ENCODE measurements around the gene TTC12.

TTC12 gene

DNA sequence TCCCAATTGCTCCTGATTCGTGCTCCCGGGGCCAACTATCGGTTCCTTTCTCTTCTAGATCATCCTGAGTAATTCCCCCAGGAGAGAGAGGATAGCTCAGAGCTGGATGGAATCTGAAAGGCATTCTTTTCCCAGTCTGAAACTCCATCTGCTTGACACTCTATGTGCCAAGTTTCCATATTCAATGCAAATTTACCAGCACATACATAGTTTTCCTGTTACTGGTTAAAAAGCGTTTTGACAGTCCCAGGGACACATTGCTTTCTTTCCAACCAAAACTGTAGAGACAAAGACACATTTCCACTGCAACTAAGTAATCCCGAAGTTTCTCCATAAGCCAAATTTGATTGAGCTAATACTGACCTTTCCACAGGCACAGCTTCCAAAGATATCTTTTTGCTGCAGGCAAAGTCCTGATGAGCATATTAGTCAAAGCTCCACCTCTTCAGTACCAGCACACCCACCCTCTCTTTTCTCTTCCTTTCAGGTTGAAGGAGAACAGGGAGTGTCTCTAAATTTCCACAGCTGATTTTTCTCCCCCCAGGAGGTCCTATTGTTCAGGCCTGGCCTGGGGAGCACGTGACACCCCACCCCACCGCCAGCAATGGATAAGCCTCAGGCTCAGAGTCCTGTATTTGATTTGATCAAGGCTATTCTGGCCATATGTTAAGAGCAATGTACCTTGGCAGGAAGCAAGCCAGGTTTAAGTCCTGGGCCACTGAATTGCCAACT, 63.5 kb downstream of the TTC12 start:
- DNase-seq = no peak

DNA sequence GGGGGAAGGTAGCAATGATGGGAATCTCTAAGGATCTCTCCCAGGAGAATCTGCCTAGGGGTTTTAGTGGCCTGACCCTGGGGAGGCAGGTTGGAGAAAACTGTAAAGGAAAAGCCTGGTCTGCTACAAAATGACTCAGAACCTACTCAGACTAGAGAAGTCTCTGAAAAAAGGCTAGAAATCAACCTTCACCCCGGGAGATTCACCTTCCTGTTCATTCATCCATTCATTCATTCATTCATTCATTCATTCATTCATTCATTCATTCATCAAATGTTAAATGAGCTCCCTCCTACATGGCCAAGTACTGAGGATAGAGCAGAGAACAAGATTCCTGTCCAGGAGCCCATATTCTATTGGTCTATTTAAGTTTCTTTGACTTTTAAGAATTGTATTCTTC, 64.3 kb downstream of the TTC12 start:
- no peak for DNase-seq

DNA sequence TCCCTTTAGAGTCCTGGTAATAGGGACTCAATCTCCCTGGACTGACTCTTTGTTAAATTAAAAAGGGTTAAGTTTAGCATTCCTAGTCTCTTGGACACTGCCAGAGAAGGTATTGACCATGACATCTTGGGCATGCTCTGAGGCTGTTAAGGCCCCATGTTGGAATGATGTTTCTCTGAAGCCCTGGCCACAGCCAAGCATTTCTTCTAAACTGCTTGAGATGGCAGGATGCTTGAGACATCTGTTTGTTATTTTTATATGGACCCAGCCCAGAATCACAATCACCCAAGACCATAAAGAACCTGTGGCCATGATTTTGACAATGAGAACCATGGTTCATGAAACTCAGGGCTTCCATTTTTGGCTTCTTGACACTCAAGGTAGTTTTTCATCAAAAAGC, 67.7 kb downstream of the TTC12 start:
- DNase-seq = no peak

DNA sequence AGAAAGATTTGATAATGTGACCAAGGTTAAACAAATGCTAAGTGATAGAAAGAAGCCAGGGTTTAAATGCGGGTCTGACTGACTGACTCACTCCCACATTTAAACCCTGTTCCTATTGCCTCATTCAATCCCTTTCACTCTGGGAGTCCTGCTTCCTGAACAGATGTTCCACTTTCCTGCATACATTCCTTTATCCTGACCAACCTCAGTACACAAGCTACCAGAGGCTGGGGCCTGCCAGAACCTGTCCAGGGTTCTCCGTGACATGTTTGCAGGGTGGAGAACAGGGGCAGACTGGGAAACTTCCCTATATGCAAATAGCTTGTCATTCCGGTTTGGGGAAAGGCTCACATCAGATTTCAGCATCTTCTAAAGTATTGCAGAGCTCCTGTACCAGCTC, 70.2 kb downstream of the TTC12 start:
- DNase-seq = no peak

DNA sequence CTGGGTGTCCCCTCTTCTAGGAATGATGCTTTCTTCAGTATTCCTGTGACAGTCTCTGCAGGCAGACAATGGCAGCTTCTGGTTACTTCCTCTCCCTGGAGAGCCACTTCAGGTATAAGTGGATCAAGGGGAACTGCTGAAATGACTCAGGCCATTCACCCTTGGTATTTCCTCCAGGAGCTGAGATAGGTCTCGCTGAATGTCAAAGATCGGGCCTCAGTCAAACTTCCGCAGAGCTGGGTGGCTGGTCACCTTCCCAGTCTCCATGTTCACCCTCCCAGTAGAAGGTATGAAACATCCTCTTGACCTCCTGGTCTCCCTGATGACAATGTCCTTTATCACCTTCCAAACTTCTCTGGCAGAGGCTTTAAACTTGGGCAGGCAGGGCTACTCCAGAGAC, 71.4 kb downstream of the TTC12 start:
- no peak for DNase-seq

DNA sequence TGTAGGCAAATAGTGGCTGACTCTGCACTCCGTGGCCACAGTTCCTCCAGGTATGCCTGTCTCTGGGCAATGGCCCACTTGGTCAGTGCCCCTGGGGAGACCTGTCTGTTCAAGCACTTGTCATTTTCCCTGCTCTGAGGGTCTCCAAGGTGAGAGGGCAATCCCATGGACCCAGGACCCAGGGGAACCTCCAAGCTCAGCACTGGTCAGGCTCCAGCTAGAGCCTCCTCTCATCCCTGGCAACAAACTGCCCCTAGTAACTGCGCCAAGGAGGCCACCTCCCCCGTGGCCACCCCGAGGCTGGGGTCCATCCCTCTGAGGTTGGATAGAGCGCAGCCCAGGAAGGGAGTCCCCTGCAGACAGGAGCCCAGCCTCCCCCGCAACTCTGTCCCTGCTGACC, 72.5 kb downstream of the TTC12 start:
- no peak for DNase-seq

DNA sequence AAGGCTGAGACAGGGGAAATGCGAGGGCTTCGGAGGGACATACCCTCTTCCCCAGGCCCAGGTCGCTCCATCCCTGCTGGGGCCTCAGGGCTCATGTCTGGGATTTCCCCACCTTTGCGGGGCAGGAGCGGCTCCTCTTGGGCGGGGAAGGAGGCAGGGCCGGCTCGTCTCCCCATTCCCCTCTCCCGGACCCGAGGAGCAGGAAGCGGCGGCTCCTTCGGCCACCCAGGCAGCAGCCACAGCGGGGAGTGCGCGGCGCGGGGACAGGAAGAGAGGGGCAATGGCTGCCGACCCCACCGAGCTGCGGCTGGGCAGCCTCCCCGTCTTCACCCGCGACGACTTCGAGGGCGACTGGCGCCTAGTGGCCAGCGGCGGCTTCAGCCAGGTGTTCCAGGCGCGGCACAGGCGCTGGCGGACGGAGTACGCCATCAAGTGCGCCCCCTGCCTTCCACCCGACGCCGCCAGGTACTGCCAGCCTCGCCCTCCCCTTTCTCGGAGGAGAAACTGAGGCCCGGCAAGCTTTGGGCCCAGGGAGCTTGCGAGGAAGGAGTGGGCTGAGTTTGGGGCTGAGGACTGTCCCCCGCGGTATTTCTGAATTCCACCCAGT, 73.3 kb downstream of the TTC12 start, which contains the start of gene ANKK1:
Gene ANKK1 (plus strand): TSS at position 175 of the 607 bp plus-strand sequence. CDS start 106 bp downstream, at position 281.
- DNase-seq = no peak

DNA sequence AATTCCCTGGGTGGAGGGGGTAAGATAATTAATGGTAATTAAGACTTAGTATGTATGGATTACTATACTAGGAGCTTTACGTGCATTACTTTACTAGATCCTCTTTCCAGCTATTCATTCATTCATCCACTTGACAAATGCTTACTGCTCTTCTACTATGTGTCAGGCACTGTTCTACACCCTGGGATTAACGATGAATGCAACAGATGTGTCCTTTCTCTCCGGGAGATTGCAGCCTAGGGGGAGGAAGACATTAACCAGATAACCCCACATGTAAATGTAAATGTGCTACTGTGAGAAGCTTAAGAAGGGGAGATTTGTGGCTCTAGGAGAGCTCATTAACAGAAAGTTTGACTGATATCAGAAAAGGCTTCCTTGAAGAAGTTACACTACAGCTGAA, 74.9 kb downstream of the TTC12 start:
- no peak for DNase-seq

DNA sequence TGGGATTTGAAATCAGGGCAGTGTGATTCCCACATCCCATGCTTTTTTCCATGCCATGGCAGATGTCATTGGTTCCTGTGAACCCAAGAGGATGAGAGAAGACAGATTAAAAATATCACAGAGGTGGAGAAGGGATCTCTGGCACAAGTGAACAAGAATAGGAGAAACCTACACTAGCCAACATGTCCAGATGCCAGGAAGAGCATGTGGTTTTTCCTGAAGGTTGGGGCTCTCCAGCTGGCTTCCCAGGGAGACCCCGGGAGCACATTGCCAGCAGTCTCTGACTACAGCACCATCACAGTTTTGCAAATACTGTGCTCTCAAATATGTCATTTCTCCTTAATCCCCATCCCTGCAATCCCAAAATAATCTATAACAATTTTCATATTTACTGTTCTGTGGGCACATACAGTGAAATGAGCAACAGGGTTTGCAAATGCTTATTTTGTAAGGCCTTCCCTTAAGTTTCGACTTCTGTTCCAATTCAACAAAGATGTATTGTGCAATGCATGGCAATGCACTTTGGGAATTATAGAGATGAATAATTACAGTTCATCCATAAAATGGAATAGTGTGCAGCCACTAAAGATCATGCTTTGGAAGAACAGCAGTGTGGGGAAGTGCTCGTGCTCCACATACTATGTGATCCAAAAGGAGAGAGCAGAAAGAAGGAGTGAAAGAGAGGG, 78.0 kb downstream of the TTC12 start:
- no peak for DNase-seq

DNA sequence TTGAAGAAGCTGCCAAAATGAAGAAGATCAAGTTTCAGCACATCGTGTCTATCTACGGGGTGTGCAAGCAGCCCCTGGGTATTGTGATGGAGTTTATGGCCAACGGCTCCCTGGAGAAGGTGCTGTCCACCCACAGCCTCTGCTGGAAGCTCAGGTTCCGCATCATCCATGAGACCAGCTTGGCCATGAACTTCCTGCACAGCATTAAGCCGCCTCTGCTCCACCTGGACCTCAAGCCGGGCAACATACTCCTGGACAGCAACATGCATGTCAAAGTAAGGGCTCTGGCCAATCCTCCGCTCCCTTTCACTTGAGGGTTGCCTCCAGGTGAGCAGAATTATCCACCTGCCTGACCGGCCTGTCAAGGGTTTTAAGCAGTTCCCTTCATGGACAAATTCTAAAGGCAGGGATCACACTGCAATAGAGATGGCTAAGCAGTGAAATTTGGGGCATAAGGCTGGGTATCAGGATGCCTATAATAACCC, 79.2 kb downstream of the TTC12 start:
- no peak for DNase-seq

DNA sequence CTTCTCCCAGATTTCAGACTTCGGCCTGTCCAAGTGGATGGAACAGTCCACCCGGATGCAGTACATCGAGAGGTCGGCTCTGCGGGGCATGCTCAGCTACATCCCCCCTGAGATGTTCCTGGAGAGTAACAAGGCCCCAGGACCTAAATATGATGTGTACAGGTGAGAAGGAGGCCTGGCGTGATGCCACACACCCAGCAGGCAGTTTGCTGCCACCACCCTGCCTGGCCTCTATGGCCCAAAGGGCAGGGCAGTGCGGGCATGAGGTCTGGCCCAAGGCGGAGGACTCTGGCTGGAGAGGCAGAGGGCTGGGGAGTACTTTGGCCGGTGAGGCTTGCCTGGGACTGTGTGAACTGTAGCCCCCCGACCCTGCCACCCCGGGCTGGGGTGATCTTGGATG, 80.5 kb downstream of the TTC12 start:
- no peak for DNase-seq

DNA sequence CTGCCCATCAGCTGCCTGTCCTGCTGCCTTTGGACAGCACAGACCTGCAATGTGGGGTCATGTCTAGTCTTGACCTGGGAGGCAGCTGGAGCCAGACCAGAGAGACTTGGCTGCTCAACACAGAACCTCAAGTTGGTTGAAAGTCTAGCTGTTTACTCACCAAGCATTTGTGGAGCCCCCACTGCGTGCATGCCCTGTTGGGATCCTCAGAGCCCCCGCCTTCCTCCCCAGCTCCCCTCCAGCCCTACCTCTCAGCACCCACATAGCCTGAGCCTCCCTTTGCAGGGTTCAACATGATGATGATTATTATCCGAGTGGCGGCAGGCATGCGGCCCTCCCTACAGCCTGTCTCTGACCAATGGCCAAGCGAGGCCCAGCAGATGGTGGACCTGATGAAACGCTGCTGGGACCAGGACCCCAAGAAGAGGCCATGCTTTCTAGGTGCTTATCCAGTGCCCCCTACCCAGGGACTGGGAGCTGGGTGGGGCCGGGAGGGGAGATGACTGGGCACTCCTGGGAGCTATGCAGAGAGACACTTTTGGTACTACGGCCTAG, 81.5 kb downstream of the TTC12 start:
- no peak for DNase-seq

DNA sequence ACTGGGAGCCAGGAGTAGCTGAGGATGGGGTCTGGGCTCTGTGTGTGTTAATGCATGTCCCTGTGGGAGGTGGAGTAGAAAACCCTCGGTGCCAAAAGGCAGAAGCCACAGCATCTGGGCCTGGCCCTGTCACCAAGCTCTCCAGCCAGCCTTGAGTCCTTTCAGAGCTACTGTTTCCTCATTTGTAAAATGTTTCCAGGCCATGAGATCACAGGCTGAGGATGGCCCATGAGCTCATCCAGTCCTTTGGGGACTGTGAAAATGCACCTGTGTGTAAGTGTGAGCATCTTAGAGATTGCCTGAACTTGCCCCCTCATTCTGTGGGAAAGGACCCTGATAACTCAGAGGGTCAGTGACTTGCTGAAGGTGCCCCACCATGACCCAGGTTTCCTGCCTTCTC, 82.3 kb downstream of the TTC12 start:
- no peak for DNase-seq

DNA sequence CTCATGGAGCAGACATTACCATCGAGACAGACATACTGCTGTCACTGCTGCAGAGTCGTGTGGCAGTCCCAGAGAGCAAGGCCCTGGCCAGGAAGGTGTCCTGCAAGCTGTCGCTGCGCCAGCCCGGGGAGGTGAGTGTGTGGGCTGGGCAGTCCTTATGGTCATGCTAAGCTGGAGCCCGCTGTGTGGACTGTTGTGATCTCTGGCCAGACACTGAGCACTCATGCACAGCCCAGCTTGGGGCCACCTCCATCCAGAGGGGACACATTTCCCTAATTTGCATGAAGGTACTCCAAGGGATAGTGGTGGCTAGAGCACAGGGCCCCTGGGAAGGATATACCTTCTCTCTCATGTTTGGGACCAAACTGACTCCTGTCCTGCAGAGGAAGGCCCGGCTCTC, 82.8 kb downstream of the TTC12 start:
- no peak for DNase-seq

DNA sequence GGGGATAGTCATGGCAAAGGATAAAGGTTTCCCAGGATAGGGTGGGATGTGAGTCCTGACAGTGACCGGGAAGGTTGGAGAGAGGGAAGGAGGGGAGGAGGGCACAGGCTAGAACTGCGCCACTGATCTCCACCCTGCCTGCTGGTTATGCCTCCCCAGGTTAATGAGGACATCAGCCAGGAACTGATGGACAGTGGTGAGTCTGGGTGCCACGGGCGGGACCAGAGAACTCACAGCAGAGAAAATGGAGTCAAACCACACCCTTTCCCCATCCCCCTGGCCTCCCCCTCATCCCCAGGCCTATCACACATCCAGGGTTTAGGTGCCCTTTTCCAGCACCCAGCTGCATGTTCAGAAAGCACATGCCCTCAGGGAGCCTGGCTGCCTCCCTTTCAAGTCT, 83.4 kb downstream of the TTC12 start:
- no peak for DNase-seq

DNA sequence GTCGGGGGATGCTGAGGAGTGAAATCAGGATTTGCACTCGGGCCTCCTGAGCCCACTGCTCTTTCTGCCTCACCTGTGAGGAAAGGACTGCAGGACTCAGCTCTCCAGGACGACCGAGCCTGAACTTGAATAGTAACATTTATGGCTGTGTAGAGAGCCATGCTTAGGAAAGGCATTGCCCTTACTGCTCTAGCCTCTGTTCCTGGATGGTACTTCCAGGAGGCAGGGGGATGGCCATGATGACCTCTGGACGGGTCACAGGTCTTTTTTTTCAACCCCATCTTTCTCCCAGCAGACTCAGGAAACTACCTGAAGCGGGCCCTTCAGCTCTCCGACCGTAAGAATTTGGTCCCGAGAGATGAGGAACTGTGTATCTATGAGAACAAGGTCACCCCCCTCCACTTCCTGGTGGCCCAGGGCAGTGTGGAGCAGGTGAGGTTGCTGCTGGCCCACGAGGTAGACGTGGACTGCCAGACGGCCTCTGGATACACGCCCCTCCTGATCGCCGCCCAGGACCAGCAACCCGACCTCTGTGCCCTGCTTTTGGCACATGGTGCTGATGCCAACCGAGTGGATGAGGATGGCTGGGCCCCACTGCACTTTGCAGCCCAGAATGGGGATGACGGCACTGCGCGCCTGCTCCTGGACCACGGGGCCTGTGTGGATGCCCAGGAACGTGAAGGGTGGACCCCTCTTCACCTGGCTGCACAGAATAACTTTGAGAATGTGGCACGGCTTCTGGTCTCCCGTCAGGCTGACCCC, 84.5 kb downstream of the TTC12 start:
- DNase-seq = no peak

DNA sequence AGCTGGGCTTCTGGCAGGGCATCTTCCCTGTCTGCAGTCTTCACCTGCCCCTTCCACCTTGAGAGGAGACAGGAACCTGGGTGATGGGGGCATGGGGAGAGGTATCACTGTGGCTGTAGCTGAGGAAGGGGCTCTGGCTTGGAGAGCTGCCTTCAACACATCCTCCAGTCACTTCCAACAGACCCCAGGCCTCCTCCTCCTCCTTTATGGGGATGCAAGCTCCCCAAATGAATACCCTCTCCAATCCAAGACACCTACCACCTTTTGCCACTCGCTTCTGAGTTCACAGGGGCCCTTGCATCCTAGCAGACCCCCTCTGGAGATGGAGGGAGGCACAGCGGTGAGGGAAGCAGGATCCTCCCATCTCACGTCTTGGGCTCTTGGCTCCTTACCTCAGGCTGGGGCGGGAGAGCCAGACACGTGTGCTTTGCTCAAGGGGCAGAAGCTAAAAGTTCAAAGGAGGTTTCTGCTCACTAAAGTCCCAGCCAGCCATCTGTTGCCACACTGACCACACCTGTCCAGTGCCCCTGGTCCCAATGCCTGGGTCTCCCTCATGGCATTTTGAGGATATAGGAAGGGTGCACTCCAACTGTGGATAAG, 86.3 kb downstream of the TTC12 start:
- no peak for DNase-seq

DNA sequence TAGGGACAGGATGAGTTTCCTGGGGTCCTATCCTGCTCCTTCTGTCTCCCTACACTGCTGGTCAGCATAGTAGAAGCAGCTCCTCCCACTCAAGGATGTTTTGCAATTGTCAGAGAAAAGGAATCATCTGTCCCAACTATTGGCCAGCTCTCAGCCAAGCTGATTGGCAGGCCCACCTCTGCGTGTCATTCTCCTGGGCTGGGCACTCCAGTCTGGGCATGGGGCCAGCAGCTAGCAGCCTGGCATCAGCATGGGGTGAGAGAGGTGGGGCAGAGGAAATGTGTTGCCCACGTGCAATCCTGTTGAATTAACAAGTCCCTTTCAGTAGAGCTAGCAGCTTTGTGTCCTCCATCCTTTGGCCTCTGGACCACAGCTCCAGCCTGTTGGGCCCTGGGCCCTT, 87.3 kb downstream of the TTC12 start:
- no peak for DNase-seq

DNA sequence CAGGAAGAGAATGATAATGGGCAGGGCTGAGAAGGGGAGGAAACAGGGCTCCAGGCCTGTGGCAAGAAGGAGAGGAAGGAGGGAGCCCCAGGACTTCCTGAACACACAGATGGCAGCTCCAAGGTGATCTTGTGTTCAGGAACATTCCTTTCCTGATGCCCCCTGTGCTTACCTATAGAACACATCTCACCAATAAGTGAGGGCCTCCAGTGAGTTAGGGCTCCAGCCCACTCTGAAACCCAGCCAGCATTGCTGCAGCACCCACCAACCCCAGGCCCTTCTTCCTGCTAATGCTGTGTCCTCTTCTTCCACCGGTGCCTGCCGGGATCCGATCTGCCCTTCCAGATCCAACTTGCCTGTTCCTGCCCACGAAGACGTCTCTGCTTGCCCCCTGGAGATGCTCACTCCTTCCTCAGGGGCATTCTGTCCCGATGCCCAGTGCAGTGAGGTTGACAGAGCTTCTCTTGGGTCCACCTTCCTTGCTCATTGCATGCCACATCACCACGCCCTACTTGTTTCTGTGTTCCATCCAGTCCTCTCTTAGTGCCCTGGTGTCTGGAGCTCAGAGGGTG, 90.6 kb downstream of the TTC12 start:
- no peak for DNase-seq

DNA sequence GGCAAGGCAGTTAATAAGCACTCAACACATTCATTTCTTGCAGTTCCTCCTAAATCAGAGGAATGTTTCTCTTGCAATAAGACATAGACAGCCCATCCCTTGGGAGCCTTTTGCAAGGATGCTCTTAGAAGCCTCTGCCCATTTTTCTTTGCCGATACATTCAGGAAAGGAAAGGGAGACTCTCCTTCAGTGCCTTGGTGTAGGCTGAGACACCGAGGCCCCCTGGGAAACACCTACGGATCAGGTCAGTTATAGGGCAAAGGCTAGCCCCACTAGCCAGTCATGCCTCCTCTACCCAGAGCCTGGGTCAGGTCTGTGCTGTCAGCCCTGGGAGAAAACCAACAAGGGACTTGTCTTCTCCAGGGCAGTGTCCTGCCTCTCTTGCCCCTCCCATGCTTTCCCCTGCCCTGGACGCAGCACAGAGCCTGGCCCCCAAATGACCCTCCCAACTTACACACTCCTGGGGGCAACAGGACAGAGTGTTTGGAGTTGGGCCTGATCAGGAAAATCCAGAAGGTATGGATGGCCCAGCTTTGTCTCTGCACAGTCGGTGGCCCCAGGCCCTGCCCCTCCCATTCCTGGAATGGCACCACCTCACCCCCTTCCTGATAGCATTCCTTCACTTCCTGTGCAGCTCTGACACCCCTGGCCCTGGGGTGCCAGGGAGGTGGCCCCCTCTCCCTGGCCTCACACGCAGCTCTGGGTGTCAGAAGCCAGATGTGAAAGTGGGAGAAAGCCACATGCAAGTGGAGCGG, 91.5 kb downstream of the TTC12 start:
- DNase-seq = no peak

DNA sequence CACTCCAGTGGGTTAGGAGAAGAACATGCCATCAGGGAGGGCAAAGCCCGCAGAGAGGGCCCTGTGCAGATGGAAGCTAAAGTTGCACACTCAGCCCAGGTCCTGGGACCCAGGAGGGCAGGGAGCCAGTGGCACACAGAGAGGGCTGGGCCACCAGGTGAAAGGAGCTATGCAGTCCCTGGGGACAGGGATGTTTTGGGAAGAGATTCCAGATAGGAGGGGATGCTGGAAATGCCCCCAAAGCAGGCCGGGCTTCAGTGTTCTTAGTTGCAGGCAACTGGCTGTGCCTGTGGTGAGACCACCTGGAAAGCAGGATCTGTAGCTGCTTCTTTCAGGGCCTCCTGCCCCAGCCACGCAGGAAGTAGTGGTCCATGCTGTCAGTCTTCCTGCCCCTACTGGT, 92.8 kb downstream of the TTC12 start:
- DNase-seq = no peak

DNA sequence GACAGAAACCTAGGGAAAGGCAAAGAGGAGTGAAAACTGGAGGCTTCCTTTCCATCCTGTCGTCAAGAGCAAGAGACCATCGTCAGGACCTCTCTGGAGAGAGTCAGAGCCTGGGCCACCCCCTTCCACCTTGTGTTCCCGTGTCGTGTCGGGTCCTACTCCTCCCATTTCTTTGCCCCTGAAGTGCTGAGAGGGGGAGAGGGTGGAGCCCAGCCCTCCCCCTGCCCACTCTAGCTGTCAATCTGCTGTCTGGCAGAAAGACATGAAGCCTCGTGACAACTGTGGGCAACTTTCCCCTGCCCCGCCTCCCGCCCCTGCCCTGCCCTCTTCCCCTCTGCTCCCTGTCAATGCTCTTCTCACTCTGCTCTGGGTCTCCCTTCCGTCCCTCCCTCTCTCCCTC, 93.8 kb downstream of the TTC12 start:
- no peak for DNase-seq
